NCI-H2081 (cell line): ENCODE results near the gene CRB2.
"Not testable (repeated sequence)": the region's sequence is repeated elsewhere in the genome, so short reads cannot be mapped to it uniquely, and the experiment has no call there.

ENCODE experiments used
- DNase-seq, 2 experiments: peaks; one replicate each; lab custom pipeline; 2025; lab: John Stamatoyannopoulos, UW

Gene CRB2

GRCh38 chr9:123329329-123329955 is 26.6 kb upstream of the CRB2 start:
- DNase-seq = no peak

GRCh38 chr9:123331346-123332060 is 24.5 kb upstream of the CRB2 start:
- no peak for DNase-seq

GRCh38 chr9:123333058-123333669 is 22.8 kb upstream of the CRB2 start:
- not testable (repeated sequence) for DNase-seq

- DNase-seq = no peak
These were observed 21.4 kb upstream of the CRB2 start for GRCh38 chr9:123334639-123335038.

- no peak for DNase-seq
These were observed 20.6 kb upstream of the CRB2 start for GRCh38 chr9:123335193-123335985.

- DNase-seq = no peak
These were observed 20.0 kb upstream of the CRB2 start for GRCh38 chr9:123335986-123336329.

GRCh38 chr9:123336449-123336848 is 19.5 kb upstream of the CRB2 start:
- DNase-seq = no peak

GRCh38 chr9:123336959-123337358 is 19.0 kb upstream of the CRB2 start:
- no peak for DNase-seq

- no peak for DNase-seq
These were observed 18.0 kb upstream of the CRB2 start for GRCh38 chr9:123337971-123338370.

- no peak for DNase-seq
These were observed 17.0 kb upstream of the CRB2 start for GRCh38 chr9:123338710-123339665.

GRCh38 chr9:123339666-123340510 is 16.1 kb upstream of the CRB2 start:
- no peak for DNase-seq

GRCh38 chr9:123341816-123342215 is 14.2 kb upstream of the CRB2 start:
- DNase-seq = no peak

- no peak for DNase-seq
These were observed 13.8 kb upstream of the CRB2 start for GRCh38 chr9:123342247-123342646.

GRCh38 chr9:123343443-123344191 is 12.4 kb upstream of the CRB2 start:
- DNase-seq = no peak

- no peak for DNase-seq
These were observed 11.6 kb upstream of the CRB2 start for GRCh38 chr9:123344192-123344949.

GRCh38 chr9:123345567-123345955 is 10.4 kb upstream of the CRB2 start:
- no peak for DNase-seq

- DNase-seq = no peak
These were observed 10.0 kb upstream of the CRB2 start for GRCh38 chr9:123346026-123346425.

- DNase-seq = no peak
These were observed 9.2 kb upstream of the CRB2 start for GRCh38 chr9:123346826-123347225.
